ENCODE data around the gene SCGB1D4.

DNA sequence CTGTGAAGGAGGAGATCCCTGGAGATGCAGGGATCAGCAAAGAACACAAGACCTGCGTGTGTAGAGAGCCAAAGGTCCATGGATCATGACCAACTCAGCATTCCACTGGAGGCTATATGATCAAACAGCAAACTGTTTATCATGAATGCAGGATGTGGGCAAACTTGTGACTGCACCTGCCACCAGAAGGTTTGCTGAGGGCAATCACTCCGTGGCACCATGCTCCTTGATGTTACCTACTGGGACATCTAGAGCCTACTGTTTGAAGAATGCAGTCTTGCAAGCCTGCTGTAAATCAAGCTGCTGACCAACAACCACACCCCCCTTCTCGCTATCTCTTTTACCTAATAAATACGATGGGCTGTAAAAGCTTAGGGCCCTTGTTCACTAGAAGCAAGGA lies 47.2 kb downstream of the SCGB1D4 start:
- TF ChIP-seq, protein P1, sequence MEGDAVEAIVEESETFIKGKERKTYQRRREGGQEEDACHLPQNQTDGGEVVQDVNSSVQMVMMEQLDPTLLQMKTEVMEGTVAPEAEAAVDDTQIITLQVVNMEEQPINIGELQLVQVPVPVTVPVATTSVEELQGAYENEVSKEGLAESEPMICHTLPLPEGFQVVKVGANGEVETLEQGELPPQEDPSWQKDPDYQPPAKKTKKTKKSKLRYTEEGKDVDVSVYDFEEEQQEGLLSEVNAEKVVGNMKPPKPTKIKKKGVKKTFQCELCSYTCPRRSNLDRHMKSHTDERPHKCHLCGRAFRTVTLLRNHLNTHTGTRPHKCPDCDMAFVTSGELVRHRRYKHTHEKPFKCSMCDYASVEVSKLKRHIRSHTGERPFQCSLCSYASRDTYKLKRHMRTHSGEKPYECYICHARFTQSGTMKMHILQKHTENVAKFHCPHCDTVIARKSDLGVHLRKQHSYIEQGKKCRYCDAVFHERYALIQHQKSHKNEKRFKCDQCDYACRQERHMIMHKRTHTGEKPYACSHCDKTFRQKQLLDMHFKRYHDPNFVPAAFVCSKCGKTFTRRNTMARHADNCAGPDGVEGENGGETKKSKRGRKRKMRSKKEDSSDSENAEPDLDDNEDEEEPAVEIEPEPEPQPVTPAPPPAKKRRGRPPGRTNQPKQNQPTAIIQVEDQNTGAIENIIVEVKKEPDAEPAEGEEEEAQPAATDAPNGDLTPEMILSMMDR (conservative IDR thresholded peaks at IDR 0.05; ENCODE audit: low read length): no peak
- TF ChIP-seq EZH2phosphoT487 (IDR thresholded peaks at IDR 0.05; ENCODE audit: borderline replicate concordance): no peak
